ENCODE data around the gene MED15.

The MED15 gene

GRCh38 chr22:20568502-20569058, 61.2 kb downstream of the MED15 start:
- no peak for DNase-seq (ENCODE audit: low read depth in 2 of 3, low spot score in 2 of 3)

GRCh38 chr22:20569059-20570058, 61.9 kb downstream of the MED15 start:
- peak in 1 of 3 experiments; percentile 52 for DNase-seq (ENCODE audit: low read depth in 2 of 3, low spot score in 2 of 3)

GRCh38 chr22:20571078-20571503, 63.7 kb downstream of the MED15 start:
- DNase-seq (ENCODE audit: low read depth in 2 of 3, low spot score in 2 of 3), result no peak

GRCh38 chr22:20571531-20572007, 64.2 kb downstream of the MED15 start:
- DNase-seq (ENCODE audit: low read depth in 2 of 3, low spot score in 2 of 3), result peak in 2 of 3 experiments; percentile 36 to 68

- no peak for DNase-seq (ENCODE audit: low read depth in 2 of 3, low spot score in 2 of 3)
Observed at GRCh38 chr22:20572132-20572802, 64.9 kb downstream of the MED15 start.

GRCh38 chr22:20573176-20573832, 65.9 kb downstream of the MED15 start:
- DNase-seq (ENCODE audit: low read depth in 2 of 3, low spot score in 2 of 3), result no peak

- no peak for DNase-seq (ENCODE audit: low read depth in 2 of 3, low spot score in 2 of 3)
Observed at GRCh38 chr22:20573833-20574615, 66.6 kb downstream of the MED15 start.

GRCh38 chr22:20574920-20575353, 67.5 kb downstream of the MED15 start:
- no peak for DNase-seq (ENCODE audit: low read depth in 2 of 3, low spot score in 2 of 3)

GRCh38 chr22:20575724-20576444, 68.5 kb downstream of the MED15 start:
- no peak for DNase-seq (ENCODE audit: low read depth in 2 of 3, low spot score in 2 of 3)

- DNase-seq (ENCODE audit: low read depth in 2 of 3, low spot score in 2 of 3), result no peak
Observed at GRCh38 chr22:20576445-20576816, 69.0 kb downstream of the MED15 start.

GRCh38 chr22:20577045-20577444, 69.6 kb downstream of the MED15 start:
- DNase-seq (ENCODE audit: low read depth in 2 of 3, low spot score in 2 of 3), result no peak

GRCh38 chr22:20577549-20577975, 70.2 kb downstream of the MED15 start:
- DNase-seq (ENCODE audit: low read depth in 2 of 3, low spot score in 2 of 3), result no peak

GRCh38 chr22:20578192-20578591, 70.8 kb downstream of the MED15 start:
- no peak for DNase-seq (ENCODE audit: low read depth in 2 of 3, low spot score in 2 of 3)

GRCh38 chr22:20578707-20579106, 71.3 kb downstream of the MED15 start:
- DNase-seq (ENCODE audit: low read depth in 2 of 3, low spot score in 2 of 3), result no peak

- DNase-seq (ENCODE audit: low read depth in 2 of 3, low spot score in 2 of 3), result no peak
Observed at GRCh38 chr22:20579273-20580120, 72.1 kb downstream of the MED15 start.

GRCh38 chr22:20580179-20580578, 72.8 kb downstream of the MED15 start:
- no peak for DNase-seq (ENCODE audit: low read depth in 2 of 3, low spot score in 2 of 3)

- no peak for DNase-seq (ENCODE audit: low read depth in 2 of 3, low spot score in 2 of 3)
Observed at GRCh38 chr22:20580611-20581502, 73.4 kb downstream of the MED15 start.
